Cortex of kidney (tissue), 1 donor: ENCODE results near the gene CDKAL1.
"Not testable (repeated sequence)": the region's sequence is repeated elsewhere in the genome, so short reads cannot be mapped to it uniquely, and the experiment has no call there.

Experiments used
- DNase-seq: peaks from one replicate; lab custom pipeline; 2025; lab: John Stamatoyannopoulos, UW

Gene CDKAL1

DNA sequence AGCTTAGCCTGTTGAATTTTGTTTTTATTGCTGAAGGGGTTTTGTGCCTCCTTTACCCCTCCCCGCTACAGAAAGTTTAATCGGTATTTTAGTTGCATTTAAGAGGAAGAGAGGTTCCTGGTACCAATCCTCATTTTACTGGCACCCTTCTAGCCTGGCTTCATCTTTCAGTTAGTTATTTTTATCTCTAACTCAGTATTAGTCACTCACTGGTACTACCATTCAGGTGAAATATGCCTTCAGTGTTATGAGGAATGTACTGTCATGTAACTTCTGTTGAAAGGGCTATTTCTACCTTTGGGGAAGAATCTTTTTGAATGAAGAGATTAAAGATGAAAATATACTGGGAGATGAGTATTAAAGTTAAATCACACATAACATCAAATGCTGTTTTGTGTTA is 211.8 kb downstream of the CDKAL1 start:
- no peak for DNase-seq

DNA sequence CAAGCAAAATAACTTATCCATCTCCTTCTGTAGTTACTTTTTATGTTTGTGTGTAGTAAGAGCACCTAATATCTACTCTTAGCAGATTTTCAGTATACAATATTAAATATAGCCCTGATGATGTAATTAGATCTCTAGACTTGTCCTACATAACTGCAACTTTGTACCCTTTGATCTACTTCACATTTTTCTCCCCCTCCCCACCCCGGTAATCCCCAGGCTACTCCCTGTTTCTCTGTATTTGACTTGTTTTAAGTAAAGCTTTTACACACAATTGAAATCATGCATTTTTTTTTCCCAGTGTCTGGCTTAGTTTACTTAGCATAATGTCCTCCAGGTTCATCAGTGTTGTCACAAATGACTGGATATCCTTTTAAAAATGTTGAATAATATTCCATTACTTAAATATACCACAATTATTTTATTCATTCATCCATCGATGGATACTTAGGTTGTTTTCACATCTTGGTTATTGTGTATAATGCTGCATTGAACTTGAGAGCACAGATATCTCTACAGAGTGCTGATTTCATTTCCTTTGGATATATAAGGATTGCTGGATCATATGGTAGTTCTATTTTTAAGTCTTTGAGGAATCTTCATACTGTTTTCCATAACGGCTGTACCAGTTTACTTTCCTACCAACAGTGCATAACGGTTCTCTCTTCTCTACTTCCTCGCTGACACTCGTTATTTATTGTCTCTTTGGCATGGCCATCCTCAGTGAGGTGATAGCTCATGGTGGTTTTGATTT is 212.7 kb downstream of the CDKAL1 start:
- DNase-seq, result no peak

- no peak for DNase-seq
These were observed 213.7 kb downstream of the CDKAL1 start for GRCh38 chr6:20747991-20748390.

DNA sequence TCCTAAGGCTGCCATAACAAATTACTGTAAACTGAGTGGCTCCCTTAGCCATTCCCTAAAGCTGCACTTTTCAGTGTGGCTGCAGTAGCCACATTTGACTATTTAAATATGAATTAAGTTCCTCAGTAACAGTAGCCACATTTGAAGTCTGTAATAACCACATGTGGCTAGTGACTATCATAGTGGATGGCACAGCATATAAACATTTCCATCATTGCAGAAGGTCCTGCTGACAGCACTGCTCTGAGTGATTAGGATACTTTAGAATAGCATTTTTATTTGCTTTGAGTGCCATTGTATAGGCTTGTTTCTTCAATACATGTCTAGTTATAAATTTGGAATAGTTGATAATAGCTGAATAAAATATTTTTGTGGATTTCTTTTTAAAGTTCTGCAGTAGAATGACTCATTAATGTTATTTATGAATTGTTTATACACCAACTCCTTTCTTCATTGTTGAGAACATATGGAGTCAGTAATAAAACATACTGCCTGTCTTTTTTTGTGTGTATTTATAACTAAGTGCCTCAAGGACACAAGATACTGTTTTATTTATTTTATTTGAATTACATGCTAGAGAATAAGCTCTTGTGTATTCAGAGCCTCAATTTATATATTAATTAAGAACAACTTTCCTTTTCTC is 217.2 kb downstream of the CDKAL1 start:
- no peak for DNase-seq

GRCh38 chr6:20755631-20756030 is 221.4 kb downstream of the CDKAL1 start:
- no peak for DNase-seq

GRCh38 chr6:20756584-20757147 is 222.4 kb downstream of the CDKAL1 start:
- not testable (repeated sequence) for DNase-seq

GRCh38 chr6:20757761-20758160 is 223.5 kb downstream of the CDKAL1 start:
- no peak for DNase-seq

GRCh38 chr6:20763296-20763695 is 229.0 kb downstream of the CDKAL1 start:
- DNase-seq, result no peak

DNA sequence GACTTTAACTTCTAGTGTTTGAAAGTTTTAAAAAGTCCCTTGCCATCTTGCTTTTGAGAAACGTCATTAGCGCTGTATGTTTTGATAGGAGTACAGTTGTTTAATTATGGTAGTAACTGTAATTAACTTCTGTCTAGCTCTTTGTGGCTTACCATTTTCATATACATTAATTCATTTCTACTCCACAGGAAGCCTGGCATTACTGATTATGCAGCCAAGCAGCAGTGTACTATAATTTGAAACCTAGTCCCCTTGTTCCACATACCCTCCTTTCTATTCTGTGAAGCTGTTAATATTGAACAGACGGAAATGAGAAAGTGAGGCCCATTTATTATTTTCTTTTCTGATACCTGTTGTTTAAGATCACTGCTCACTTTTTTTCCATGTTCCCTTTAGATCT is 235.4 kb downstream of the CDKAL1 start:
- no peak for DNase-seq

DNA sequence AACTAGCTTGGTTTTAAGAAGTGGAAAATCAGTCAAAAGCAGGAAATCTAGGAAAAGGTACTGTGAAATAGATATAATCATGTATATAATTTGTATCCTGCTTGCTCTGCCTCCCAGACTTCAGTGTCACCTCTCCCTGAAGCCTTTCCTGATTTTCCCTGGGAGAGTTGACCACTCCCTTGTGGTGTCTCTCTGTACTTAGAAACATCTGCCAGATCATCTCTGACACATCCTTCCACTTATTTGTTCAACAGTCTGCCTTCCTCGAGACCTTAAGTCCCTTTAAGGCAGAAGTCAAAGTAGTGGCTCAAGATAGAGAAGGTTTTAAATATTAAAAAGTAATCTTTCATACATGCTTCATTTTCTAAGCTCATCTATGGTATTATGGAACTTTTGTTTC is 236.5 kb downstream of the CDKAL1 start:
- no peak for DNase-seq

- no peak for DNase-seq
These were observed 237.2 kb downstream of the CDKAL1 start for GRCh38 chr6:20771409-20771808.

DNA sequence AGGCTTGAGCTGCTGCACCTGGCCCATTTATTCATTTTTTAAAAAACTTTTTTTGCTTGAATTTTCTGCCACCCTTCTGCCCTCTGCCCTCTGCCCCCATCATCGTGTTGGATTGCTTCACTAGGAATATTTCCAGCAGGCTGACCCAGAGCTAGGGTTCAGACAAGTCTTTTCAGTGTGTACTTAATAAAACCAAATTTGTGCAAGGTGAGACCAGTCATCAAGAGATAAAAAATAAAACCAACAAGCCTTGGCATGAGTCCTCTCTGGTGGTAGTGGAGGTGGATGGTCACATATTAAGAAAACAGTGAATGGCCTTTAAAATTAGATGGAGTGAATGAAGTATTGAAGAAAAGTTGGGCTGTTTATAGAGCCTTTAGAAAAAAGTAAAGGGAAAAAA is 239.6 kb downstream of the CDKAL1 start:
- no peak for DNase-seq

DNA sequence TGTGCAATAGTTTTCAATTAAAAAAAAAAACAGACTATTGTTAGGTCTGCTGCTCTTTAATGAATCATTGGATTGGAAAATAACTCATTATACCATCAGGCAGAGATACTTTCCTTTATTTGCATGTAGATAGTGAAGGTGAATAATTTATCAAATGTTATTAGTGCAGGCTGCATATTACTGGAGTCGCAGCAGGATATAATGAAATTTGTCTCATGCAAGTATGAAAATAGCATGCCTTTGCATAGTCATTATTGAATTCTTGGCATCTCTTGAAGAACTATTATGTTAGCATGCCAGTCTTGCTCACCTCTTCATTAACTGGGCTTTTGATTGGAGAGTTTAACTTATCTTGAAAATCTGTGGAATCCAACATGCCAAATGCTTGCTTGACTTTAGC is 241.7 kb downstream of the CDKAL1 start:
- DNase-seq, result no peak

DNA sequence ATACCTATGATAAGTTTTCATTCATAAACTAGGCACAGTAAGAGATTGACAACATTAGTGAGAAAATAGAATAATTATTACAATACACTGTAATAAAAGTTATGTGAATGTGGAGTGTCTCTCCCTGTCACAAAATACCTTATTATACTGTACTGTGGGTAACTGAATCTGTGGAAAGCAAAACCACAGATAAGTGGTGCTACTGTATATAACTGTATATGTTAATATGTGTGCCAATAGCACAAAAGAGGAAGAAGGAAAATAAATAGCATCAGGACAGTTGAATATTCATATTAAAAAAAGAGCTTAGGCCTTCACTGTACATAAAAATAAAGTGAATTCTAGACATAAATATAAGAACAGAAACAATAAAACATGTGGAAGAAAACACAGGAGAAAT is 243.5 kb downstream of the CDKAL1 start:
- DNase-seq, result no peak

- DNase-seq, result no peak
These were observed 244.2 kb downstream of the CDKAL1 start for GRCh38 chr6:20778459-20778858.

DNA sequence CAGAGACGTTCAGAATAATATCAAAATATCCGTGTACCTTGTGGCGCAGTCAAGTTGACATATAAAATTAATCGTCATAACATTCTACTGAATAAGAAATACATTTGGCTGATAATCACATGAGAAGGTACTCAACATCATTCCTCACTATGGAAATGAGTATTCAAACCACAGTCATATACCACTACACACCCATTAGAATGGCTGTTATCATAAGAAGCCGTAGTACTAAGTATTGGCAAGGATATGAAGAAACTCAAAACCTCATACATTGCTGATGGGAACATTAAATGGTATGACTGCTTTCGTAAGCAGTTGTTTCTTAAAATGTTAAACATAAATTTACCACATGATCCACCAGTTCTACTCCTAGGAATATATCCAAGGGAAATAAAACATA is 244.7 kb downstream of the CDKAL1 start:
- no peak for DNase-seq

DNA sequence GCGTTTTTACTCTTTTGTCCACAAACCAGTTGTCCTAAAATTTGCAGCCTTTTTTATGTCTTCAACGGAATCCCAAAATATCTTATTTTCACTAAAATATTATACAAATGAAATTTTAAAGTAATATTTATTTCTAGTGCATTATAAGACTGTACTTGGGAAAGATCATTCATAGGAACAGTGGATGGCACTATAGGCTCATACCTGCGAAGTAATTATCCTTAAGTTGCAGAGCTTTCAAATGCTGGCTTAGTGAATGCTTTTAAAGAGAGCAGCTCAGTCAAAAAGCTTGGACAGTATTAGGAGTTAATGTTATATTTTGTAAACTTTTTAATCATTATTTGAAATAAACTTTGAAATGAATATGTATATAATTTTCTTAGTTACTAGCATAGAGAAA is 254.9 kb downstream of the CDKAL1 start:
- no peak for DNase-seq

DNA sequence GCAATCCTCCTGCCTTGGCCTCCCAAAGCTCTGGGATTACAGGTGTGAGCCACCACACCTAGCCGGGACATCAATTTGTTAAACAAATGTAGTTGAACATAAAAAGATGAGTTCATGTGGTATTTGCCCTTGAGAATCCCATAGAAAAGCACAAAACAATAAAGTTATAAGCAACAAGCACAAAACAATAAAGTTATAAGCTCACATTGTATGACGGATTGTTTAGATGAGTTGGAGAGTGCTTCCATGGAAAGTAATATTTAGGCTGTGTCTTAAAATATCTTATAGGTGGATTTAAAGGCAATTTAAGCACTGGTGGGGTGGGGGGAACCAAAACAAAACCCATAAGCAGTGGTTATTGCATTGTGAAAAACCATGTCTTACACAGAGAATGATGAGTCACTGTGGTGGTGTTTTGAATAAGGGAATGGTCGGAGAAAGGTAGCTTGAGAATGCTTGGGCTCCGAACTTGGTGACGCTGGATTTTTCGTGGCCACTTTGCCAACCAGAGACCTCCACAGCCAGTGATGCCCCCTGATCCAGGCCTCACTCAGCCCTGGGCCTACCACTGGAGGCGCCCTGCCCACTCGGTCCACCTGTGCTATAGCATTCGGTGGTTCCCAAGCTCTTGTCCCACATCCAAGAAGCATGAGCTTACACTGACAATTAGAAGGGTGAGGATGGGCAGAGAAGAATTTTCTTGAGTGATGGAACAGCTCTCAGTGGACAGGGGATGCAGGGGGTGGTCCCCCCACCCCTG is 256.0 kb downstream of the CDKAL1 start:
- DNase-seq, result no peak

DNA sequence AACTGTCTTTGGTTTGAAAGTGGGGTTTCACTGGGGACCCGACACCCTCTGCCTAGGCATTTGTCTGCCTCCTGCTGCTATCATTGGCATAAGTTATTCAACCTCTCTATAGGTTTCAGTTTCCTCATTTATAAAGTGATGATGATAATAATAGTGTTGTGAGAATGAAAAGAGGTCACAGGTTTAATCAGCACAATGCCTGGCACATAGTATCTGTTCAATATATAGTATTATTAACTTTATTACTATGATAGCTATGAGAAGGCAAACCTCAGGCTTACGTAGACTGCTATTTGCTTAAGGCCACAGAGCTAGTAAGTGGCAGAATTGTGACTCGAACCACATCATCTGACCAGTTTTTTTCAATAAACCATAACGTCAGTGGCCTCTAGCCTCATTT is 256.8 kb downstream of the CDKAL1 start:
- no peak for DNase-seq

DNA sequence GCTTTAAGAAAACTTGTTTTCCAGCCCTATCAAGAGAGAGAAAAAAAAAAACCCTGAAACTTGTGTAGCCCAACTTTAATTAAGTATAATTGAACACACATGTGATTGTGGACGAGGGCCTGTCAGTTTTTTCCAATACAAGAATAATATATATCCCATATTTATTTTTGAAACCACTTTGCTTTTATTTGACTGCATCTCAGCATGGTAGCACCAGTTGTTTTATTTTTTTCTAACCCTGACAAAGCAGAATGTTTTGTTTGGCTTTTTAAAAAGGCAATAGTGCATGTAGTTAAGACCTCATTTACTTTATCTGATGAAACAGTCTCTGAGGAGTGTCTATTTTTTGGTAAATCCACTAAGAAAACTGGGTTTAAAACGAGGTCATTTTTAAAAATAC is 257.7 kb downstream of the CDKAL1 start:
- DNase-seq, result no peak

DNA sequence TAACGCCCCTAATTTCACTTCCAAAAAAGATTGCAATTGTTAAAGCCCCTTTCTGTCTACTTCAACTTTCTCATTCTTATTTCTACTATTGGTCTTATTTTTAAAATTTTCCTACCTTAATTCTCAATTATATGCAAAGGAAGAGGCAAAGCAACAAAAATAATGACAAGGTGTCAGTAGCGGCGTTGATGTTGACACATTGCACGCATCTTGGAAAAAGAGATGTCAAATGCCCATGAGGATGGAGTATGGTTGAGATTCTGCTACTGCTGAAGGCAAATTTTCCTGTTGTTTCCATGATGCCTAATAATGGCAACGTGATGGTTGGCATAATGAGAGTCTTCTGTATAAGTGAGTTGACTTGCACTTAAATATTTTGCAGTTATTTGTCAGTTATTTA is 258.9 kb downstream of the CDKAL1 start:
- DNase-seq, result no peak

DNA sequence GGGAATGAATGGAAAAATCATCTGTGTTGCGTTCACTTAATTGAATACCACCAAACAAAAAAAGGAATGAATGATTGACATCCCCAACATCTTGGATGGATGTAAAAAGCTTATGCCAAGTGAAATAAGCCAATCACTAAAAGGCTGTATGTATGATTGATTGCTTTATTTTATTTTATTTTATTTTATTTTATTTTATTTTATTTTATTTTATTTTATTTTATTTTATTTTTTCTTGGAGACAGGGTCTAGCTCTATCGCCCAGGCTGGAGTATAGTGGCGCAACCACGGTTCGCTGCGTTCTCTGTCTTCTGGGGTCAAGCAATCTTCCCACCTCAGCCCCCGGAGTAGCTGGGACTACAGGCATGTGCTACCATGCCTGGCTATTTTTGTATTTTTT is 263.3 kb downstream of the CDKAL1 start:
- no peak for DNase-seq

DNA sequence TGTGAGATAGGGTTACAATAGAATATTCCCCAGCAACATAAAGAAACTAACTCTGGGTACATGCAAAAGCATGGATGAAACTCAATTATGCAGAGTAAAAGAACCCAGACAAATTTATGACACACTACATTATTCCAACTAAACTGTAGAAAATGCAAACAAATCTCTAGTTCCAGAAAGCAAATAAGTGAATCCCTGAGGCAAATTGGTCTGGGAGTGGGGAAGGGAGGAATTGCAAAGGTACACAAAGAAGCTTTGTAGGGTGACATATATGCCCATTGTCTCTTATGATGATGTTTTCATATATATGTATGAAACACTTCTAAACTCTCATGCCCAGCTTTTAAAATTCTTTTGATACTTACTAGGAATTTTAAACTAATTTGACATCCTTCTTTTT is 266.0 kb downstream of the CDKAL1 start:
- no peak for DNase-seq
